AG04450 (cell line): Measurements from ENCODE around the gene TMEM138. TPM values are rescaled to one million over a fixed set of nuclear protein-coding genes. Genes with fewer than 3 reads are reported as not detected.

Experiments
- CTCF ChIA-PET: fragments of 300-600, 350-600 bp; formaldehyde crosslinking; extraction: SDS; loops from one replicate; lab custom pipeline; 2022; ENCODE audit warnings: antibody characterized with exemption, inconsistent platforms; lab: Charles Lee
- POLR2A ChIA-PET: fragments of 350-600 bp; formaldehyde crosslinking; extraction: SDS; loops from one replicate; lab custom pipeline; 2021; ENCODE audit warnings: antibody characterized with exemption, inconsistent platforms; lab: Yijun Ruan, JAX
- DNase-seq: peaks from one replicate; pipeline ENCODE4 v3.0.0-alpha.2; 2011; ENCODE audit warnings: low read depth, low spot score
- H3K27ac ChIP-seq: one replicate; pipeline ENCODE4 v1.5.1; 2012; ENCODE audit warnings: low read depth, low read length, control low read depth
- H3K27me3 ChIP-seq: one replicate; pipeline ENCODE4 v1.6.0; 2012; ENCODE audit warnings: low read length; ENCODE audit not compliant: control insufficient read depth, insufficient read depth
- H3K4me3 ChIP-seq: 2 replicates; pipeline ENCODE4 v1.5.1; 2011; ENCODE audit warnings: mild to moderate bottlenecking, low read depth, low read length, control low read depth
- H3K9me3 ChIP-seq: 2 replicates; pipeline ENCODE4 v1.5.1; 2012; ENCODE audit warnings: low read length; ENCODE audit not compliant: control insufficient read depth, insufficient read depth
- polyA plus RNA-seq: library from polyadenylated mRNA; depleted of rRNA; stranded (reverse); fragments of >200 nt; gene quantifications from 2 replicates; pipeline ENCODE4 v1.2.3, GENCODE V29; 2011
- TF ChIP-seq, protein P1 (sequence below): IDR thresholded peaks from 2 replicates; pipeline ENCODE4 v1.5.1; 2011; ENCODE audit warnings: low read depth, low read length, control low read depth, inconsistent platforms

Gene TMEM138
- polyA plus RNA-seq, 1 experiment = 79.2 TPM

GRCh38 chr11:61359516-61359915 lies 2.7 kb upstream of the TMEM138 start:
- ChIA-PET CTCF (interaction anchor here (0.8 to 3.2 kb wide), 4 partner anchors 19 to 26 kb away, joined by 3 to 26 read pairs (median 7); no protein-coding TSS in a partner anchor), POLR2A (interaction anchor here (0.5 to 1.2 kb wide), 4 partner anchors 10 to 40 kb away, joined by 3 to 6 read pairs (median 4); no protein-coding TSS in a partner anchor)
- DNase-seq = no peak
- Histone ChIP-seq H3K27me3 (no peaks in the 10 kb centered on the region), H3K9me3 (no peaks in the 10 kb centered on the region; the same call in 1 of the 2 replicates), H3K27ac (no peak overlapping the region), H3K4me3 (no peak overlapping the region)
- TF ChIP-seq, protein P1, sequence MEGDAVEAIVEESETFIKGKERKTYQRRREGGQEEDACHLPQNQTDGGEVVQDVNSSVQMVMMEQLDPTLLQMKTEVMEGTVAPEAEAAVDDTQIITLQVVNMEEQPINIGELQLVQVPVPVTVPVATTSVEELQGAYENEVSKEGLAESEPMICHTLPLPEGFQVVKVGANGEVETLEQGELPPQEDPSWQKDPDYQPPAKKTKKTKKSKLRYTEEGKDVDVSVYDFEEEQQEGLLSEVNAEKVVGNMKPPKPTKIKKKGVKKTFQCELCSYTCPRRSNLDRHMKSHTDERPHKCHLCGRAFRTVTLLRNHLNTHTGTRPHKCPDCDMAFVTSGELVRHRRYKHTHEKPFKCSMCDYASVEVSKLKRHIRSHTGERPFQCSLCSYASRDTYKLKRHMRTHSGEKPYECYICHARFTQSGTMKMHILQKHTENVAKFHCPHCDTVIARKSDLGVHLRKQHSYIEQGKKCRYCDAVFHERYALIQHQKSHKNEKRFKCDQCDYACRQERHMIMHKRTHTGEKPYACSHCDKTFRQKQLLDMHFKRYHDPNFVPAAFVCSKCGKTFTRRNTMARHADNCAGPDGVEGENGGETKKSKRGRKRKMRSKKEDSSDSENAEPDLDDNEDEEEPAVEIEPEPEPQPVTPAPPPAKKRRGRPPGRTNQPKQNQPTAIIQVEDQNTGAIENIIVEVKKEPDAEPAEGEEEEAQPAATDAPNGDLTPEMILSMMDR = no peak

GRCh38 chr11:61361237-61361740 lies 885 bp upstream of the TMEM138 start:
- H3K4me3 ChIP-seq = peak overlapping the region; percentile 74
- no peaks in the 10 kb centered on the region; the same call in 1 of the 2 replicates for H3K9me3 ChIP-seq
- TF ChIP-seq, protein P1 = no peak
- ChIA-PET CTCF (interaction anchor here (0.6 to 3.5 kb wide), 5 partner anchors 24 to 86 kb away, joined by 3 to 39 read pairs (median 18); partner anchors contain the start of gene VWCE), POLR2A (interaction anchor here (0.6 to 3.1 kb wide), 14 partner anchors 8 to 64 kb away, joined by 3 to 32 read pairs (median 8); partner anchors contain the start of genes DDB1, TKFC and TMEM216)
- H3K27me3 ChIP-seq = no peaks in the 10 kb centered on the region
- H3K27ac ChIP-seq = peak overlapping the region; percentile 100
- no peak for DNase-seq

GRCh38 chr11:61362542-61362875 lies 335 bp downstream of the TMEM138 start:
- ChIA-PET POLR2A (interaction anchor here (0.8 to 3.1 kb wide), 12 partner anchors 14 to 449 kb away, joined by 3 to 32 read pairs (median 6); partner anchors contain the start of genes CPSF7, DDB1, SDHAF2 and TKFC), CTCF (interaction anchor here (0.8 to 3.5 kb wide), 5 partner anchors 23 to 67 kb away, joined by 3 to 39 read pairs (median 5); no protein-coding TSS in a partner anchor)
- Histone ChIP-seq H3K27ac (peak overlapping the region; percentile 100), H3K4me3 (peak overlapping the region; percentile 74), H3K27me3 (no peaks in the 10 kb centered on the region), H3K9me3 (no peaks in the 10 kb centered on the region; the same call in 1 of the 2 replicates)
- DNase-seq = no peak
- TF ChIP-seq, protein P1 = no peak

GRCh38 chr11:61364012-61364675 lies 2.0 kb downstream of the TMEM138 start:
- no peak for DNase-seq

More at GRCh38 chr11:61364012-61364675, 2.0 kb downstream of the TMEM138 start:
- TF ChIP-seq, protein P1 = no peak
- Histone ChIP-seq H3K4me3 (no peak overlapping the region), H3K27ac (no peak overlapping the region), H3K9me3 (no peaks in the 10 kb centered on the region; the same call in 1 of the 2 replicates), H3K27me3 (no peaks in the 10 kb centered on the region)
- POLR2A ChIA-PET = no interaction called here
- CTCF ChIA-PET = interaction anchor here (0.6 to 3.5 kb wide), 5 partner anchors 22 to 807 kb away, joined by 3 to 39 read pairs (median 18); no protein-coding TSS in a partner anchor
